Testis (tissue), 3 donors: ENCODE results near the gene CRYGS. TPM values are rescaled to one million over a fixed set of nuclear protein-coding genes. Genes with fewer than 3 reads are reported as not detected.

Experiments
- DNase-seq: peaks from one replicate; pipeline ENCODE4 v3.0.0-alpha.2; 2019
- H3K27ac ChIP-seq, 2 donors: fragments of 200-600 bp; sonication (generic); one replicate each; pipeline ENCODE4 v1.5.1; 2019
- H3K27me3 ChIP-seq: fragments of 200-600 bp; sonication (generic); one replicate; pipeline ENCODE4 v1.5.1; 2019
- H3K36me3 ChIP-seq: fragments of 200-600 bp; sonication (generic); one replicate; pipeline ENCODE4 v1.5.1; 2017; ENCODE audit warnings: low read depth; ENCODE audit errors: missing control alignments
- H3K4me1 ChIP-seq: fragments of 200-600 bp; sonication (generic); one replicate; pipeline ENCODE4 v1.5.1; 2019
- H3K4me3 ChIP-seq, 2 donors: fragments of 200-600 bp; sonication (generic); one replicate each; pipeline ENCODE4 v1.5.1; 2017 to 2019
- H3K9me3 ChIP-seq: fragments of 200-600 bp; sonication (generic); one replicate; pipeline ENCODE4 v1.5.1; 2017
- CTCF ChIP-seq, 3 experiments: fragments of 450-650 bp in 2 of 3; fragments of 200-600 bp in 1 of 3; sonication (generic) in 1 of 3; IDR thresholded peaks; one replicate each; pipeline ENCODE4 v1.5.1; 2016 to 2019; ENCODE audit warnings: antibody characterized with exemption in 3 of 3, mild to moderate bottlenecking in 2 of 3, moderate library complexity in 1 of 3
- POLR2A ChIP-seq: fragments of 450-650 bp; IDR thresholded peaks from one replicate; pipeline ENCODE4 v1.6.1; 2017; ENCODE audit warnings: antibody characterized with exemption, mild to moderate bottlenecking, moderate library complexity
- WGBS, 2 donors: methylation state at CpG; one replicate each; pipeline ENCODE4 v1.1.5; 2018; 5-methylcytosine and 5-hydroxymethylcytosine counted together
- intact Hi-C: fragments of 100-400 bp; cut with DNase I; formaldehyde crosslinking; loops from one replicate; pipeline ENCODE4 v1.15.1; 2023; ENCODE audit warnings: low total_unique reads
- polyA plus RNA-seq: library from polyadenylated mRNA; stranded (reverse); fragments of 350-450 nt; fragmentation: Illumina TruSeq; extraction: RNeasy Lipid Tissue Mini Kit (QIAGEN cat#74804); gene quantifications from one replicate; pipeline ENCODE4 v1.2.3, GENCODE V29; 2014; ENCODE audit warnings: low read depth, low replicate concordance; ENCODE audit not compliant: insufficient read depth
- total RNA-seq, 2 donors: library from RNA; depleted of rRNA; stranded (reverse); fragments of >200 nt; gene quantifications; one replicate each; pipeline ENCODE4 v1.2.3, GENCODE V29; 2016

The CRYGS gene
- total and polyA plus RNA-seq, 3 donors from 2014 or later = 6.1 to 8.6 (median 6.3) TPM

DNA sequence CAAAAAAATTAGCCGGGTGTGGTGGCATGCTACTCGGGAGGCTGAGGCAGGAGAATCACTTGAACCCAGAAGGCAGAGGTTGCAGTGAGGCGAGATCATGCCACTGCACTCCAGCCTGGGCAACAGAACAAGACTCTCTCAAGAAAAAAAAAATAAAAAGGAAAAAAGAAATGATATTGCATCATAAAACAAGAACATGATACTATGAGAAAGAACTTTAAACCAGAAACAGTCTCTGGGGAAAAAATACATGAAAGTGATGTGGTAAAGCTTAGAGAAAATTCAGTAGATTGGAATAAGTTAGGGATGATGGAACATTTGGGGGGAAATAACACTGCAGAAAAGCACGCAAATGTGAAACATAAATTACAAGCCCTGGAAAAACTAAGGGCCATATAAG is 54.7 kb downstream of the CRYGS start:
- no peak overlapping the region for H3K27ac ChIP-seq
- no peaks in the 10 kb centered on the region for H3K36me3 ChIP-seq
- H3K4me3 ChIP-seq = no peak overlapping the region
- WGBS, 2 donors = 82 to 93% methylated on average over 4 of the region's 4 CpGs
- intact Hi-C loops = no loop called here
- TF ChIP-seq POLR2A = no peak
- no peak for TF ChIP-seq CTCF (IDR thresholded peaks at IDR 0.05)
- DNase-seq = no peak
- H3K4me1 ChIP-seq = no peaks in the 10 kb centered on the region
- H3K9me3 ChIP-seq = no peaks in the 10 kb centered on the region
- no peaks in the 10 kb centered on the region for H3K27me3 ChIP-seq

Other genes with a start within 250 kb of the CRYGS start
- gene DGKG, start 182.1 kb downstream of the CRYGS start, total RNA-seq = 1 to 10 TPM in 1 of 2 donors, under 1 TPM in 1; 0.68 to 1.1 TPM
- 1.2 TPM for gene DGKG, start 182.1 kb downstream of the CRYGS start, polyA plus RNA-seq
- 10 to 100 TPM; 33.1 to 35.0 TPM for gene TBCCD1, start 23.0 kb upstream of the CRYGS start, total RNA-seq
- 43.4 TPM for gene TBCCD1, start 23.0 kb upstream of the CRYGS start, polyA plus RNA-seq
- gene DNAJB11, start 26.3 kb upstream of the CRYGS start, total RNA-seq = 10 to 100 TPM; 39.3 to 60.2 TPM
- gene DNAJB11, start 26.3 kb upstream of the CRYGS start, polyA plus RNA-seq = 58.5 TPM
- gene AHSG, start 68.7 kb upstream of the CRYGS start, total RNA-seq = 1 to 10 TPM in 1 of 2 donors, under 1 TPM in 1; 0.81 to 1.6 TPM
- 1.5 TPM for gene AHSG, start 68.7 kb upstream of the CRYGS start, polyA plus RNA-seq
- under 1 TPM in 1 of 2 donors, not detected in 1; 0.79 TPM for gene FETUB, start 96.0 kb upstream of the CRYGS start, total RNA-seq
- gene FETUB, start 96.0 kb upstream of the CRYGS start, polyA plus RNA-seq = 2.4 TPM
- not detected for gene HRG, start 121.6 kb upstream of the CRYGS start, total RNA-seq
- 0.16 TPM for gene HRG, start 121.6 kb upstream of the CRYGS start, polyA plus RNA-seq
- gene KNG1, start 173.0 kb upstream of the CRYGS start, total RNA-seq = under 1 TPM; 0.31 to 0.43 TPM
- gene KNG1, start 173.0 kb upstream of the CRYGS start, polyA plus RNA-seq = 0.34 TPM
- gene EIF4A2, start 239.2 kb upstream of the CRYGS start, total RNA-seq = 100 to 1,000 TPM; 275 to 283 TPM
- gene EIF4A2, start 239.2 kb upstream of the CRYGS start, polyA plus RNA-seq = 357 TPM